ENCODE data around the gene BDKRB1.

The BDKRB1 gene

GRCh38 chr14:96309133-96309895, 53.3 kb downstream of the BDKRB1 start:
- no peak overlapping the region for H3K4me3 ChIP-seq (ENCODE audit: low read depth in 1 of 2, low read length in 2 of 2)
- H3K27me3 ChIP-seq (ENCODE audit: low read depth, low read length), result no peaks in the 10 kb centered on the region
- H3K9me3 ChIP-seq (ENCODE audit: control insufficient read depth in 1 of 2, low read length in 2 of 2), result no peaks in the 10 kb centered on the region
- H3K27ac ChIP-seq (ENCODE audit: low read length), result peak overlapping the region; percentile 25
- no peaks in the 10 kb centered on the region for H3K4me1 ChIP-seq (ENCODE audit: control insufficient read depth in 1 of 2, insufficient read depth in 2 of 2, low read length in 2 of 2)
- peaks cover 45 to 66% of the 10 kb centered on the region in 2 donors for H3K36me3 ChIP-seq (ENCODE audit: control insufficient read depth in 1 of 2, insufficient read depth in 2 of 2, low read length in 2 of 2)

DNA sequence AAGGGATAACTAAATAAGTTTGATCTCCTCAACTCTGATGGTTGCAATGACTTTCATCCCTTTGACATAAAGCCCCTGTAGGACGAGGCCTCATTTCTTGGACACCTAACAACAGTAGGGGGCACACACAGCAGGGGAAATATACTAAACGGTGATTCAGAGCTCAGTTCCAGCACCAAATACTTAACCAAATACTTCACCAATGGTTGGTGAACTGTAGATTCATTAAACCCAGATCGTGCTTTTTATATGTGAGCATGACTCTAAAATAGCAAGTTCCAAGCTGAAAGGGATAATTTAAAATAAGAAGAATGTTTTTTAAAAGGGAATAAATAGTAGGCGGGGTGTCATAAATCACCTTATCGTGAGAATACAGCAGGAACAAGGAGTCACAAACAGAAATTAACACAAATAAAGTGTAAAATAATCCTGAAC, 53.9 kb downstream of the BDKRB1 start:
- H3K36me3 ChIP-seq (ENCODE audit: control insufficient read depth in 1 of 2, insufficient read depth in 2 of 2, low read length in 2 of 2), result peaks cover 40 to 67% of the 10 kb centered on the region in 2 donors
- peak overlapping the region; percentile 25 for H3K27ac ChIP-seq (ENCODE audit: low read length)
- no peaks in the 10 kb centered on the region for H3K27me3 ChIP-seq (ENCODE audit: low read depth, low read length)
- no peaks in the 10 kb centered on the region for H3K4me1 ChIP-seq (ENCODE audit: control insufficient read depth in 1 of 2, insufficient read depth in 2 of 2, low read length in 2 of 2)
- H3K4me3 ChIP-seq (ENCODE audit: low read depth in 1 of 2, low read length in 2 of 2), result no peak overlapping the region
- no peaks in the 10 kb centered on the region for H3K9me3 ChIP-seq (ENCODE audit: control insufficient read depth in 1 of 2, low read length in 2 of 2)

- H3K27me3 ChIP-seq (ENCODE audit: low read depth, low read length), result no peaks in the 10 kb centered on the region
- no peaks in the 10 kb centered on the region for H3K4me1 ChIP-seq (ENCODE audit: control insufficient read depth in 1 of 2, insufficient read depth in 2 of 2, low read length in 2 of 2)
- H3K36me3 ChIP-seq (ENCODE audit: control insufficient read depth in 1 of 2, insufficient read depth in 2 of 2, low read length in 2 of 2), result peaks cover 42 to 74% of the 10 kb centered on the region in 2 donors
- no peak overlapping the region for H3K4me3 ChIP-seq (ENCODE audit: low read depth in 1 of 2, low read length in 2 of 2)
- H3K9me3 ChIP-seq (ENCODE audit: control insufficient read depth in 1 of 2, low read length in 2 of 2), result no peaks in the 10 kb centered on the region
- H3K27ac ChIP-seq (ENCODE audit: low read length), result no peak overlapping the region
Measured at GRCh38 chr14:96310906-96311305, 54.9 kb downstream of the BDKRB1 start.
